D721Med (cell line): ENCODE measurements around the gene PLAGL1.

ENCODE experiments used
- DNase-seq: peaks from one replicate; pipeline ENCODE4 v3.0.0; 2011; ENCODE audit warnings: low spot score; ENCODE audit not compliant: insufficient read length
- FAIRE-seq: peaks from 2 replicates; lab custom pipeline; 2011; peaks lifted over from hg19 to GRCh38; lab: Jason Lieb, UNC
- CTCF ChIP-seq: IDR thresholded peaks from 2 replicates; pipeline ENCODE4 v1.5.1; 2012; ENCODE audit warnings: mild to moderate bottlenecking, control low read depth; ENCODE audit not compliant: insufficient read depth; ENCODE audit errors: missing control alignments

The PLAGL1 gene

GRCh38 chr6:143971482-143972205 lies 36.4 kb downstream of the PLAGL1 start:
- DNase-seq = no peak
- TF ChIP-seq CTCF = no peak
- FAIRE-seq = no peak

- FAIRE-seq = no peak
These were observed 37.4 kb downstream of the PLAGL1 start for GRCh38 chr6:143970456-143971218.

GRCh38 chr6:143969077-143969476 lies 39.0 kb downstream of the PLAGL1 start:
- DNase-seq = no peak
- no peak for TF ChIP-seq CTCF
- no peak for FAIRE-seq

More at GRCh38 chr6:143970456-143971218, 37.4 kb downstream of the PLAGL1 start:
- no peak for TF ChIP-seq CTCF
- DNase-seq = no peak

- no peak for TF ChIP-seq CTCF
- FAIRE-seq (no peak), DNase-seq (no peak)
These were observed 40.2 kb downstream of the PLAGL1 start for GRCh38 chr6:143967706-143968376.

GRCh38 chr6:143966312-143966711 lies 41.7 kb downstream of the PLAGL1 start:
- DNase-seq (no peak), FAIRE-seq (no peak)
- no peak for TF ChIP-seq CTCF

- DNase-seq (no peak), FAIRE-seq (no peak)
- TF ChIP-seq CTCF = no peak
These were observed 42.4 kb downstream of the PLAGL1 start for GRCh38 chr6:143965503-143966171.
